Neutrophil (primary cell): ENCODE data around the gene UQCR10.

Experiments used
- H3K27ac ChIP-seq: fragments of 200-600 bp; sonication (generic); 2 replicates; pipeline ENCODE4 v1.5.1; 2016; ENCODE audit warnings: mild to moderate bottlenecking, moderate library complexity
- H3K27me3 ChIP-seq: fragments of 200-600 bp; sonication (generic); 2 replicates; pipeline ENCODE4 v1.6.0; 2016; ENCODE audit warnings: mild to moderate bottlenecking
- H3K36me3 ChIP-seq: fragments of 200-600 bp; sonication (generic); 2 replicates; pipeline ENCODE4 v1.5.1; 2017
- H3K4me1 ChIP-seq, 2 experiments: fragments of 200-600 bp in 1 of 2; sonication (generic) in 1 of 2; 1 replicate in 1 of 2; 2 replicates in 1 of 2; pipeline versions ENCODE4 v1.5.1 to v1.6.1; 2013 to 2016; ENCODE audit warnings: low read depth in 1 of 2, low read length in 1 of 2, mild to moderate bottlenecking in 1 of 2, moderate library complexity in 1 of 2; ENCODE audit not compliant: control insufficient read depth in 1 of 2, insufficient read depth in 1 of 2
- H3K4me3 ChIP-seq, 2 experiments: fragments of 200-600 bp in 1 of 2; sonication (generic) in 1 of 2; 1 replicate in 1 of 2; 2 replicates in 1 of 2; pipeline ENCODE4 v1.5.1; 2013 to 2016; ENCODE audit warnings: low read depth in 1 of 2, low read length in 1 of 2, mild to moderate bottlenecking in 1 of 2, moderate library complexity in 1 of 2
- H3K9me3 ChIP-seq: fragments of 200-600 bp; sonication (generic); 2 replicates; pipeline ENCODE4 v1.5.1; 2016
- TF ChIP-seq, protein P1 (sequence below): fragments of 200-600 bp; sonication (generic); IDR thresholded peaks from 2 replicates; pipeline ENCODE4 v1.5.1; 2016; ENCODE audit warnings: antibody characterized with exemption

The UQCR10 gene

DNA sequence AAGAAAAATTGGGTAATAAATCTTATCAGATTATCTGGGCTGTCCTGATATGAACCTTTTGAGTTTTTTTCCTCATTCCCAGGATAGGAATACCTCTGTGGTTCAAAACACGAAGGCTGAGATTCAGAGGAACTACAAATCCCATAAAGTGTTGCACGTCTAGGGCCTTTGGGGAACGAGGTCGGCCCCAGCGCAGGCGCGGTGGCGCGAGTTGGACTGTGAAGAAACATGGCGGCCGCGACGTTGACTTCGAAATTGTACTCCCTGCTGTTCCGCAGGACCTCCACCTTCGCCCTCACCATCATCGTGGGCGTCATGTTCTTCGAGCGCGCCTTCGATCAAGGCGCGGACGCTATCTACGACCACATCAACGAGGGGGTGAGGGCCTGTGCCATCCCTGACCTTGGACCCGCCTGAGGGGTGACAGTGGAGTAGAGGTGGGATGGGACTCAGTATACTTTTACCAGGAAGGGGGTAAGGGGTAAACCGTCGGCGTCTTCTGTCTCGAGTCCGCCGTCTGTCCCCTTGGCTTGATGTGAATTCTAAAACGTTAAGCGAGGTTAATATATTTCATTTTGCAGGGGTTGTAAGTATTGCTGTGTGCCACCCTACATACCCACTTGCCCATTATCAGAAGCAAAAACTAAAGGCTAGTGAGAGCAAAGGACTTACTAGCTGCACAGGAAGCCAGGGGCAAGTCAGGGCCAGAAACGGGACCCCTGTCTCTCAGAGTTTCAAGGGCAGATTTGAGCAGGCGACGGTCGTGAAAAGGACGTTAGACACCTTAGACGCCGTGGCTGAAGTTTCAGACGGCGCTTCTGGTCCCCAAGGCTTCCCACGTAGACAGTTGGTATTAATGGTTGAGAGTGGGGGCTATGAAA lies at the start of gene UQCR10:
Gene UQCR10 (plus strand): TSS at position 199 of the 881 bp plus-strand sequence. CDS start 30 bp downstream, at position 229.
- Histone ChIP-seq H3K9me3 (no peaks in the 10 kb centered on the region), H3K4me1 (peaks cover 34 to 47% of the 10 kb centered on the region in 2 experiments), H3K27ac (peak within 1 kb of the TSS; percentile 90), H3K4me3 (peak within 1 kb of the TSS; percentile 94 to 100), H3K36me3 (peaks cover 18% of the 10 kb centered on the region), H3K27me3 (no peaks in the 10 kb centered on the region)
- TF ChIP-seq, protein P1, sequence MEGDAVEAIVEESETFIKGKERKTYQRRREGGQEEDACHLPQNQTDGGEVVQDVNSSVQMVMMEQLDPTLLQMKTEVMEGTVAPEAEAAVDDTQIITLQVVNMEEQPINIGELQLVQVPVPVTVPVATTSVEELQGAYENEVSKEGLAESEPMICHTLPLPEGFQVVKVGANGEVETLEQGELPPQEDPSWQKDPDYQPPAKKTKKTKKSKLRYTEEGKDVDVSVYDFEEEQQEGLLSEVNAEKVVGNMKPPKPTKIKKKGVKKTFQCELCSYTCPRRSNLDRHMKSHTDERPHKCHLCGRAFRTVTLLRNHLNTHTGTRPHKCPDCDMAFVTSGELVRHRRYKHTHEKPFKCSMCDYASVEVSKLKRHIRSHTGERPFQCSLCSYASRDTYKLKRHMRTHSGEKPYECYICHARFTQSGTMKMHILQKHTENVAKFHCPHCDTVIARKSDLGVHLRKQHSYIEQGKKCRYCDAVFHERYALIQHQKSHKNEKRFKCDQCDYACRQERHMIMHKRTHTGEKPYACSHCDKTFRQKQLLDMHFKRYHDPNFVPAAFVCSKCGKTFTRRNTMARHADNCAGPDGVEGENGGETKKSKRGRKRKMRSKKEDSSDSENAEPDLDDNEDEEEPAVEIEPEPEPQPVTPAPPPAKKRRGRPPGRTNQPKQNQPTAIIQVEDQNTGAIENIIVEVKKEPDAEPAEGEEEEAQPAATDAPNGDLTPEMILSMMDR = peak; percentile 17

DNA sequence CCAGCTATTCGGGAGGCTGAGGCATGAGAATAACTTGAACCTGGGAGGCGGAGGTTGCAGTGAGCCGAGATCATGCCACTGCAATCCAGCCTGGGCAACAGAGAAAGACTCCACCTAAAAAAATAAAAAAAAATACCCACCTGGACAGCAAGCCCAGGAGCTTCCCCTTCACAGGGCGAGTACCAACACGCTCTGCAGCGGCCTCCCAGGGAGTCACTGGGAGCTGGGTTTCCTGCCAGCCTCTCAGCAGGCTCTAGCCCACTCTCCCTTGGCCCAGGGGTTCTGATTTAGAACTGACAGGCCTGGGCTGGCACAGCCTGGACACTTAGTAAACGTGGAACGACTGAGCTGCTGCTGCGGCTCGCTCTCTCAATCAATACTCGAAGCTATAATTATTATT lies 49.4 kb upstream of the UQCR10 start:
- peaks cover 0 to 8% of the 10 kb centered on the region in 2 experiments for H3K4me1 ChIP-seq
- no peaks in the 10 kb centered on the region for H3K9me3 ChIP-seq
- no peaks in the 10 kb centered on the region for H3K36me3 ChIP-seq
- TF ChIP-seq, protein P1 = no peak
- H3K27me3 ChIP-seq = peaks cover 98% of the 10 kb centered on the region
- H3K4me3 ChIP-seq = no peak overlapping the region
- H3K27ac ChIP-seq = no peak overlapping the region

DNA sequence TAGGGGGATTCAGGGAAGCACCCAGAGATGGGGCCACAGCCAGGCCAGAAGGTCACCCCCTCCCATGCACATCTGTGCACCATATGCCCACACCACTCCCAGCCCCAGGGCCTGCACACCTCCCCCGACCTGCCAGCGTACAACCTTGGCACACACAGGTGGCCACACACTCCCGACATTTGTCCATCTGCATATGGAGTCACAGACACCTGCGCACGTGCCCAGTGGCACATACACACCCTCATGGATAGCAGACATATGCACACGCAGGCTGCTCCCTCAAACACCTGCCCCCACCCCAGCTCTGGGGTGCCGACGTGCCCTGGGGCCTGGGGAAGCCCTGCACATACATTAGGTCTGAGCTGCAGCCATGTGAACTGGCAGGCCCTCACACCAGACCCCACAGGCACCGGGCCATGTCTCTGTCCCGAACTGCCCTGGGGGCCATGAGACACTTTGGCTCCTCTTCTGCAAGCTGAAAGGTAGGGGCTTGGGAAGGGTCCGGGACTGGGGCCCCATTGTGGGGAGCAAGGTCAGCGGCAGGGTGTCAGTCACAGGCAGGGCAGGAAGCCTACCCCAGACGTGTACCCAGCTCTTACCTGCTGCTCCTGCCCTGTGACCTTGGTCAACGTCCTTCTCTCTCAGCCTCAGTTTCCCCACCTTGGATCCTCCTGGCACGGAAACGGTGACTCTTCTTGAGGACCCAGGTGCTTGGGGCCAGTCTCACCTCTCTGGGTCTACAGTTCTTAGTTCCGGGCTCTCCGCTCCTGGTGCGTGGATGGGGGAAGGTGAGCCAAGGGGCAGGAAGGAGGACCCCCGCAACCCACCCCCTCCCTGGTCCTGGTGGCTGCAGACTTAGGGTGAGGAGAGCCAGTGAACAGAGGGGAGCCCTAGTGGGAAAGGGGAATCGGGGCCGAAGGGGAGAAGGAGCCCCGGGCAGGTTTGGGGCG lies 47.9 kb upstream of the UQCR10 start:
- Histone ChIP-seq H3K27ac (no peak overlapping the region), H3K9me3 (no peaks in the 10 kb centered on the region), H3K4me1 (peaks cover 0 to 8% of the 10 kb centered on the region in 2 experiments), H3K27me3 (peaks cover 98% of the 10 kb centered on the region), H3K4me3 (no peak overlapping the region), H3K36me3 (no peaks in the 10 kb centered on the region)
- TF ChIP-seq, protein P1 = no peak

DNA sequence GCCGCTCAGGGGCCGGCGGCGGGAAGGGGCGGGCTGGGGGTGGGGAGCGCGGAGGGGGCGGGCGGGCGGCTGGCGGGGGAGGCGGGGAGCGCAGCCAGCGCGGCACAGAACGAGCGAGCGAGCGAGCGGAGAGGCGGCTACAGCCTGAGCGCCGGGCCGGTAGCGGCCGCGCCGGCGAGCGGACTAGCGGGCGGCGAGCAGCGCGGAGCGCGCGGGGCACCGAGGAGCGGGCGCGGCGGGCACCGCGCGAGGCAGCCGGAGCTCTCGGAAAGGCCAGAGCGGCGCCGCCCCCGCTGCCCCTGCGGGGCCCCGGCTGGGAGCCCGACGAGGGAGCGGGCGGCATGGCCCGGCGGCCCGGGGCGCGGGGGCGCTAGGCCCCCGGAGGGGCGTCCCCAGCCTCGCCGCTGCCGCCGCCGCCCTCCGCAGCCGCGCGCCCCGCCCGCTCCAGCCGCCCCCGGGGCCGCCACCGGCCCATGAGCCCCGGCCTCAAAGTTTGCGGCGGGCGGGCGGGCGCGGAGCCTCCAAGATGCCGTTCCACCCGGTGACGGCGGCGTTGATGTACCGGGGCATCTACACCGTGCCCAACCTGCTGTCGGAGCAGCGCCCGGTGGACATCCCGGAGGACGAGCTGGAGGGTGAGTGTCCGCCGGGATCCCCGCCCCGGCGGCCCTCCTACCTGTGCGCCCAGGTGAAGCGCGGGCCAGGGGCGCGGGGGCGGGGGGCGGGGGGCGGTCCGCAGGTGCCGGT lies 47.1 kb upstream of the UQCR10 start, which contains the start of gene CABP7:
Gene CABP7 (plus strand): TSS at position 105 of the 747 bp plus-strand sequence. CDS start 422 bp downstream, at position 527.
- Histone ChIP-seq H3K9me3 (no peaks in the 10 kb centered on the region), H3K4me1 (peaks cover 0 to 8% of the 10 kb centered on the region in 2 experiments), H3K27ac (no peak within 1 kb of the TSS), H3K36me3 (no peaks in the 10 kb centered on the region), H3K4me3 (no peak within 1 kb of the TSS), H3K27me3 (peaks cover 98% of the 10 kb centered on the region)
- TF ChIP-seq, protein P1 = no peak
